Bronchial epithelial cell (primary cell): Measurements from ENCODE around the gene PNLIPRP3. TPM values are rescaled to one million over a fixed set of nuclear protein-coding genes. Genes with fewer than 3 reads are reported as not detected.

Experiments used
- DNase-seq: peaks from one replicate; pipeline ENCODE4 v3.0.0-alpha.2; 2010; ENCODE audit warnings: low read depth
- FAIRE-seq: peaks from 2 replicates; lab custom pipeline; 2011; peaks lifted over from hg19 to GRCh38; lab: Jason Lieb, UNC
- H3K27me3 ChIP-seq: 2 replicates; pipeline ENCODE4 v1.5.1; 2011; ENCODE audit warnings: low read length; ENCODE audit not compliant: control insufficient read depth, insufficient read depth
- H3K36me3 ChIP-seq: 2 replicates; pipeline ENCODE4 v1.5.1; 2011; ENCODE audit warnings: low read length; ENCODE audit not compliant: control insufficient read depth, insufficient read depth
- H3K4me3 ChIP-seq: 2 replicates; pipeline ENCODE4 v1.5.1; 2011; ENCODE audit warnings: mild to moderate bottlenecking, low read depth, low read length, control low read depth
- total RNA-seq: library from RNA; depleted of rRNA; stranded (reverse); fragments of >200 nt; gene quantifications from 2 replicates; pipeline ENCODE4 v1.2.1, GENCODE V29; 2014
- TF ChIP-seq, protein P1 (sequence below): IDR thresholded peaks from 2 replicates; pipeline ENCODE4 v1.5.1; 2011; ENCODE audit warnings: mild to moderate bottlenecking, moderate library complexity, low read length, control low read depth, inconsistent platforms; ENCODE audit not compliant: insufficient read depth, severe bottlenecking

Gene PNLIPRP3
- total RNA-seq, 1 donor from 2014 or later = 53.2 TPM

DNA sequence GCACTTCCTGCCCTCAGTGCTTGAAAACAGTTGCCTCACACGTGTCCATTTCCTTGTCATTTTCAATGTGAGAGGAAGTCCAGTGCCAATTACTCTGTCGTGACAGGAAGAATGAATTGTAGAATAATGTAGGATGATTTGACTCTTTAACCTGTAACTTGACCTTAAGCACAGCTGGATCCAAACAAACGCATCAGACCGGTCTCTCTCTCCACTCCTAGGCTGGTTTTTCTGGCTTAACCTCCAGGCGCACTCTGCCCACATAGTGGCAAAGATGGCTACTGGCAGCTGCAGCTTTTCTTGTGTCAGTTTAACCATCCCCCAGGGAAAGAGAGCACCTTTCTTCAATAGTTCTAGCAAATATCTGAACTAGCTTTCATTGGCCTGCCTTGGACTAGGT, 29.4 kb upstream of the PNLIPRP3 start:
- Histone ChIP-seq H3K27me3 (no peaks in the 10 kb centered on the region), H3K4me3 (no peak overlapping the region), H3K36me3 (no peaks in the 10 kb centered on the region)
- FAIRE-seq (no peak), DNase-seq (no peak)
- TF ChIP-seq, protein P1, sequence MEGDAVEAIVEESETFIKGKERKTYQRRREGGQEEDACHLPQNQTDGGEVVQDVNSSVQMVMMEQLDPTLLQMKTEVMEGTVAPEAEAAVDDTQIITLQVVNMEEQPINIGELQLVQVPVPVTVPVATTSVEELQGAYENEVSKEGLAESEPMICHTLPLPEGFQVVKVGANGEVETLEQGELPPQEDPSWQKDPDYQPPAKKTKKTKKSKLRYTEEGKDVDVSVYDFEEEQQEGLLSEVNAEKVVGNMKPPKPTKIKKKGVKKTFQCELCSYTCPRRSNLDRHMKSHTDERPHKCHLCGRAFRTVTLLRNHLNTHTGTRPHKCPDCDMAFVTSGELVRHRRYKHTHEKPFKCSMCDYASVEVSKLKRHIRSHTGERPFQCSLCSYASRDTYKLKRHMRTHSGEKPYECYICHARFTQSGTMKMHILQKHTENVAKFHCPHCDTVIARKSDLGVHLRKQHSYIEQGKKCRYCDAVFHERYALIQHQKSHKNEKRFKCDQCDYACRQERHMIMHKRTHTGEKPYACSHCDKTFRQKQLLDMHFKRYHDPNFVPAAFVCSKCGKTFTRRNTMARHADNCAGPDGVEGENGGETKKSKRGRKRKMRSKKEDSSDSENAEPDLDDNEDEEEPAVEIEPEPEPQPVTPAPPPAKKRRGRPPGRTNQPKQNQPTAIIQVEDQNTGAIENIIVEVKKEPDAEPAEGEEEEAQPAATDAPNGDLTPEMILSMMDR = no peak

DNA sequence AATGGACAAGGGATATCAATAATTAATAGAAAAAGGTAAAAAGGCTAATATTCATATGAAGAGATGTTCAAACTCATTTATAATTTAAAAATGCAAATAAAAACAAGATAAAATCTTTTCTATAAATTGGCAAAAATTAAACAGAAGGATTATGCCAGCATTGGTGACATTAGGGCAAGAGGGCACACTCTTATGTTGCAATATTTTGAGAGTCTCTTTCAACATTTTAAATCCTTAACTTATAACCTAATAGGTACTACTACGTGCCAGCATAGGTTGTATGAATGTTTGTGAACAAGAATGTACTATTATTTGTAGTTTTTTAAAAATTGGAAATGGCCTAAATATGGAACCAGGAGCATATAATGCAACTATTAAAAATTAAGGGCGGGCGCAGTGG, 24.8 kb upstream of the PNLIPRP3 start:
- DNase-seq (no peak), FAIRE-seq (no peak)
- TF ChIP-seq, protein P1 = no peak
- Histone ChIP-seq H3K36me3 (no peaks in the 10 kb centered on the region), H3K27me3 (no peaks in the 10 kb centered on the region), H3K4me3 (no peak overlapping the region)

DNA sequence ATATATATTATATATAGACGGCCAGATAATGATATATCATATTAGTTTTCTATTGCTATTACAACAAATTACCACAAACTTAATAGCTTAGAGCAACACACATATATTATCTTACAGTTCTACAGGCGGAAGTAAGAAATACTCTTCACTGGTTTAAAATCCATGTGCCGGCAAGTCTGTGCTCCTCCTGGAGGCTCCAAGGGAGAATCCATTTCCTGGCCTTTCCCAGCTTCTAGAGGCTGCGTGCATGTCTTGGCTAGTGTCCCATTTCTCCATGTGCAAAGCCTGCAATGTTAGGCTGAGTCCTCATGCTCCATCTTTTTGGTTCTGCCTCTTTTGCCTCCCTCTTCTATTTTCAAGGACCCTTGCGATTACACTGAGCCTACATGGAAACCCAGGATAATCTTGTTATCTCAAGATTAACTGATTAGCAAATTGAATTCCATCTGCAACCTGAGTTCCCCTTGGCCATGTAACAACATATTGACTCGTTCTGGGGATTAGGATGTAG, 23.9 kb upstream of the PNLIPRP3 start:
- Histone ChIP-seq H3K36me3 (no peaks in the 10 kb centered on the region), H3K4me3 (no peak overlapping the region), H3K27me3 (no peaks in the 10 kb centered on the region)
- FAIRE-seq (no peak), DNase-seq (no peak)
- TF ChIP-seq, protein P1 = no peak

DNA sequence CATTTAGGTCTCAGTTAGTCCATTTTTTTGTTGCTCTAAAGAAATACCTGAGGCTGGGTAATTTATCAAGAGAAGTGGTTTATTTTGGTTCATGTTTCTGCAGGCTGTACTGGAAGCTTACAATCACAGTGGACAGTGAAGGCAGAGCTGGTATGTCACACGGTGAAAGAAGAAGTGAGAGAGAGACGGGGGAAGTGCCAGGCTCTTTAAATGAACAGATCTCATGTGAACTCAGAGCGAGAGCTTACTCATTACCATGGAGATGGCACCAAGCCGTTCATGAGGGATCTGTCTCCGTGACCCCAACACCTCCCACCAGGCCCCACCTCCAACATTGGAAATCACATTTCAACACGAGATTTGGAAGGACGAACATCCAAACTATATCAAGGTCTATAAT, 18.9 kb upstream of the PNLIPRP3 start:
- Histone ChIP-seq H3K27me3 (no peaks in the 10 kb centered on the region), H3K4me3 (no peak overlapping the region), H3K36me3 (no peaks in the 10 kb centered on the region)
- no peak for FAIRE-seq
- DNase-seq = no peak
- TF ChIP-seq, protein P1 = no peak

DNA sequence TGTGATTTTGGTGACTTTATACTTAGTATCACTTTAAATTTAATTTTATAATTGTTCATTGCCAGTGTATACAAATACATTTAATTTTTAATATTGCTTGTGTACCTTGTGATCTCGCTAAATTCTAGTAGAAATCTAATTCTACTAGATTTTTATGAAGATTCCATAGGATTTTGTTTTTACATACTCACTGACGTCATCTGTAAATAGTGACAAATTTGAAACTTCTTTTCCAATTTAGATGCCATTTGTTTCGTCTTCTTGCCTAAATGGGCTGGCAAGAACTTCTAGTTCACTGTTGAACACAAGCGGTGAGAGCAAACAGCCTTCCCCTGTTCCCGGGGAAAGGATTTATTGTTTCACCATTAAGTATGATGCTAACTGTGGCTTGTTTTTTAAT, 17.3 kb upstream of the PNLIPRP3 start:
- H3K4me3 ChIP-seq = no peak overlapping the region
- H3K36me3 ChIP-seq = no peaks in the 10 kb centered on the region
- no peak for FAIRE-seq
- TF ChIP-seq, protein P1 = no peak
- no peak for DNase-seq
- H3K27me3 ChIP-seq = no peaks in the 10 kb centered on the region

DNA sequence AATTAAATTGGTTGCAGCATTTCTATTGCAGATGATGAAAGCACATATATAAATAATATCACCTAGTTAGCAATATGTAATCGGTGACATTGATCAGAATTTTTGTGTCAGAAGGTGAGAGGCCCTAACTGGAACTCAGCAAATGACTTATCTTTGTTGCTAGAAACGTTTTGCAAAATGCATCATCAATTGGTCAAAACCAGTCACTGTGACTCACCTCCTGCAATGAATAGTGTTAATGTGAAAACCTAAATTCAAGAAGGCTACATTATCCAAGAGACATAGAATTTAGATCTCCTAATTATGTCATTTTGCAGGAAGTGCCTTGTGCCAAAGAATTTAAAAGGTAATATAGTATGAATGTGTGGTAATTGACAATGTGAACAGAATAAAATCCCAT, 9.8 kb upstream of the PNLIPRP3 start:
- Histone ChIP-seq H3K4me3 (no peak overlapping the region), H3K27me3 (no peaks in the 10 kb centered on the region), H3K36me3 (no peaks in the 10 kb centered on the region)
- peak; percentile 80 for DNase-seq
- TF ChIP-seq, protein P1 = no peak
- no peak for FAIRE-seq
